Measurements from ENCODE around the gene MKI67.

Gene MKI67

GRCh38 chr10:128062881-128063563 is 63.2 kb downstream of the MKI67 start:
- peak; percentile 19 for DNase-seq

- no peak for DNase-seq
These were observed 63.8 kb downstream of the MKI67 start for GRCh38 chr10:128062331-128062880.

GRCh38 chr10:128061306-128062300 is 64.6 kb downstream of the MKI67 start:
- no peak for DNase-seq

GRCh38 chr10:128060341-128061250 is 65.6 kb downstream of the MKI67 start:
- no peak for DNase-seq

- no peak for DNase-seq
These were observed 66.3 kb downstream of the MKI67 start for GRCh38 chr10:128059982-128060293.

- DNase-seq, result no peak
These were observed 66.8 kb downstream of the MKI67 start for GRCh38 chr10:128059266-128059981.

GRCh38 chr10:128058750-128059134 is 67.5 kb downstream of the MKI67 start:
- no peak for DNase-seq

- DNase-seq, result no peak
These were observed 68.0 kb downstream of the MKI67 start for GRCh38 chr10:128058106-128058749.

GRCh38 chr10:128056303-128057050 is 69.7 kb downstream of the MKI67 start:
- no peak for DNase-seq

GRCh38 chr10:128055061-128055868 is 71.0 kb downstream of the MKI67 start:
- DNase-seq, result no peak

GRCh38 chr10:128054163-128054970 is 71.9 kb downstream of the MKI67 start:
- DNase-seq, result peak; percentile 32

GRCh38 chr10:128053356-128053755 is 72.9 kb downstream of the MKI67 start:
- no peak for DNase-seq

- DNase-seq, result no peak
These were observed 73.5 kb downstream of the MKI67 start for GRCh38 chr10:128052696-128053095.

- DNase-seq, result no peak
These were observed 74.7 kb downstream of the MKI67 start for GRCh38 chr10:128051548-128051947.

GRCh38 chr10:128050936-128051335 is 75.3 kb downstream of the MKI67 start:
- no peak for DNase-seq

- DNase-seq, result no peak
These were observed 76.1 kb downstream of the MKI67 start for GRCh38 chr10:128050121-128050516.

GRCh38 chr10:128049226-128050120 is 76.8 kb downstream of the MKI67 start:
- DNase-seq, result no peak

- no peak for DNase-seq
These were observed 77.4 kb downstream of the MKI67 start for GRCh38 chr10:128048819-128049210.
